Measurements from ENCODE around the gene YARS2.
A peak's percentile ranks its signal among the peaks of the same experiment; 100 is the strongest.

Gene YARS2

DNA sequence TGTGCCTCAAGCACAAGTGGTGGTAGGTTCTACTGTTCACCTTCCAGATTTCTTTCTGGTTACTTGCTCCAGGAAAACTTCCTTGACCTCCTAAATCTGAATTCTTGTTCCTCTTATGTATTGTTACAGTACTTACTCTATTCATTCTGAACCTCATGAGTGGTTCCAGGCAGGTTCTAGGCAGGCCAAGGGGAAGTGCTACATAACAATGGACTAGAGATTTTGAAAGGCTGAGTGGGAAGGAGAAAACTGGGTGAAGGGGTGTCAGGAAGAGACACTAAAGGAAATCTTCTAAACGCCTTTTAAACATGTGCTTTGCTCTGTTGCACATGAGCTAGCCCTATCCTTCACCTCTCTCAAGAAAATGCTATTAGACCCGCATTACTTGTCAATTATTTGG is 1.6 kb downstream of the YARS2 start:
- no peaks in the 10 kb centered on the region for H3F3A ChIP-seq (ENCODE audit: insufficient read depth, low read length)
- H3K9ac ChIP-seq (ENCODE audit: low read length): peak overlapping the region; percentile 83; the same call in 1 of the 2 replicates
- no peaks in the 10 kb centered on the region for H3K79me2 ChIP-seq (ENCODE audit: insufficient read depth, low read length)
- H3K4me1 ChIP-seq (ENCODE audit: insufficient read depth, low read length, severe bottlenecking): peaks cover 15% of the 10 kb centered on the region
- H3K27me3 ChIP-seq (ENCODE audit: insufficient read depth, low read length): no peaks in the 10 kb centered on the region
- H3K4me2 ChIP-seq (ENCODE audit: low read length): peak overlapping the region; percentile 95
- H3K9me3 ChIP-seq (ENCODE audit: low read length): no peaks in the 10 kb centered on the region
- H4K20me1 ChIP-seq (ENCODE audit: insufficient read depth, low read length): no peaks in the 10 kb centered on the region
- no peak overlapping the region for H2AFZ ChIP-seq (ENCODE audit: low read length)
- H3K36me3 ChIP-seq (ENCODE audit: insufficient read depth, low read length): peaks cover 49% of the 10 kb centered on the region
- H3K27ac ChIP-seq (ENCODE audit: low read depth, low read length, poor library complexity, severe bottlenecking): peak overlapping the region; percentile 20
- peak overlapping the region; percentile 81 for H3K4me3 ChIP-seq (ENCODE audit: low read depth, low read length, poor library complexity, severe bottlenecking)
- H3K9me2 ChIP-seq (ENCODE audit: low read depth, low read length): no peaks in the 10 kb centered on the region
- TF ChIP-seq EZH2 (IDR thresholded peaks at IDR 0.05; ENCODE audit: borderline replicate concordance, low read length): no peak
- TF ChIP-seq, protein P1, sequence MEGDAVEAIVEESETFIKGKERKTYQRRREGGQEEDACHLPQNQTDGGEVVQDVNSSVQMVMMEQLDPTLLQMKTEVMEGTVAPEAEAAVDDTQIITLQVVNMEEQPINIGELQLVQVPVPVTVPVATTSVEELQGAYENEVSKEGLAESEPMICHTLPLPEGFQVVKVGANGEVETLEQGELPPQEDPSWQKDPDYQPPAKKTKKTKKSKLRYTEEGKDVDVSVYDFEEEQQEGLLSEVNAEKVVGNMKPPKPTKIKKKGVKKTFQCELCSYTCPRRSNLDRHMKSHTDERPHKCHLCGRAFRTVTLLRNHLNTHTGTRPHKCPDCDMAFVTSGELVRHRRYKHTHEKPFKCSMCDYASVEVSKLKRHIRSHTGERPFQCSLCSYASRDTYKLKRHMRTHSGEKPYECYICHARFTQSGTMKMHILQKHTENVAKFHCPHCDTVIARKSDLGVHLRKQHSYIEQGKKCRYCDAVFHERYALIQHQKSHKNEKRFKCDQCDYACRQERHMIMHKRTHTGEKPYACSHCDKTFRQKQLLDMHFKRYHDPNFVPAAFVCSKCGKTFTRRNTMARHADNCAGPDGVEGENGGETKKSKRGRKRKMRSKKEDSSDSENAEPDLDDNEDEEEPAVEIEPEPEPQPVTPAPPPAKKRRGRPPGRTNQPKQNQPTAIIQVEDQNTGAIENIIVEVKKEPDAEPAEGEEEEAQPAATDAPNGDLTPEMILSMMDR (IDR thresholded peaks at IDR 0.05; ENCODE audit: low read length): no peak

DNA sequence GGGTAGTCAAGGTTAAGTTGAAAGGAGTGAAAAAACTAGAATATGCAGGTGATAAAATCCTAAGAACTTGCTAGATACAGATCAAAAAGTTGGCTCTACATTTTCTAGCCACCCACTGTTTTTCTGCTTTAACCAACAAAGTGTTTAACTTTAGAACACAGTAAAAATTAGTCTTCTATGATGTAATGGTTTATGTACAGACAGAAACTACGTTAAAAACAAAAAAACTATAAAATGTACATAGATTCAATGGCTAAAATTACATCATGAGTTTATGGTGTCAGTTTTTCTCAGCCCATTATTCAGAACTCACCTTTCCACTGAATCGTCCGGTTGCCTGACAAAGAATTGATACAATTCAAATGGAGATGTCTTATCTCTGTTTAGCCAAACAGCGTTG is 2.1 kb downstream of the YARS2 start:
- no peak for TF ChIP-seq EZH2 (IDR thresholded peaks at IDR 0.05; ENCODE audit: borderline replicate concordance, low read length)
- TF ChIP-seq, protein P1 (IDR thresholded peaks at IDR 0.05; ENCODE audit: low read length): no peak
- peak overlapping the region; percentile 81 for H3K4me3 ChIP-seq (ENCODE audit: low read depth, low read length, poor library complexity, severe bottlenecking)
- H3K27ac ChIP-seq (ENCODE audit: low read depth, low read length, poor library complexity, severe bottlenecking): no peak overlapping the region
- no peak overlapping the region for H2AFZ ChIP-seq (ENCODE audit: low read length)
- H3K9ac ChIP-seq (ENCODE audit: low read length): no peak overlapping the region
- no peaks in the 10 kb centered on the region for H4K20me1 ChIP-seq (ENCODE audit: insufficient read depth, low read length)
- no peaks in the 10 kb centered on the region for H3K79me2 ChIP-seq (ENCODE audit: insufficient read depth, low read length)
- H3K36me3 ChIP-seq (ENCODE audit: insufficient read depth, low read length): peaks cover 54% of the 10 kb centered on the region
- H3K27me3 ChIP-seq (ENCODE audit: insufficient read depth, low read length): no peaks in the 10 kb centered on the region
- no peaks in the 10 kb centered on the region for H3K9me3 ChIP-seq (ENCODE audit: low read length)
- peaks cover 15% of the 10 kb centered on the region for H3K4me1 ChIP-seq (ENCODE audit: insufficient read depth, low read length, severe bottlenecking)
- no peaks in the 10 kb centered on the region for H3F3A ChIP-seq (ENCODE audit: insufficient read depth, low read length)
- H3K9me2 ChIP-seq (ENCODE audit: low read depth, low read length): no peaks in the 10 kb centered on the region
- peak overlapping the region; percentile 95; the same call in 1 of the 2 replicates for H3K4me2 ChIP-seq (ENCODE audit: low read length)

DNA sequence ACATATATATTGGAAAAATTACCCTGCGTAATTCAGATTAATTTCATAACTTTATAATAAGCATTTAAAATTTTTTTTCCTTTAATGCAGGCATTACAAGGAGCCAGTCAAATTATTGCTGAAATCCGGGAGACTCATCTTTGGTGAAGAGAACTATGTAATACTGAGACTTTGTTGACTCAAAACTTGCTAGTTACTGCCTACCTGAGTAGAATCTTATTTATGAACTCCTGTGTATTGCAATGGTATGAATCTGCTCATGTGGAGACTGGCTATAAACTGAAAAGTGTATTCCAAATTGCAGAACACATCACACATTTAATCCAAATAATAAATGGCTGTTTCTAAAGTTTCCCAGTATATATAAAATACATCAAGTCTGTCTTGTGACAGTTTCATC is 12.4 kb downstream of the YARS2 start:
- Histone ChIP-seq H3F3A (ENCODE audit: insufficient read depth, low read length) (no peaks in the 10 kb centered on the region), H4K20me1 (ENCODE audit: insufficient read depth, low read length) (no peaks in the 10 kb centered on the region), H3K36me3 (ENCODE audit: insufficient read depth, low read length) (peaks cover 94% of the 10 kb centered on the region), H3K4me2 (ENCODE audit: low read length) (no peak overlapping the region), H3K9me3 (ENCODE audit: low read length) (no peaks in the 10 kb centered on the region), H3K27ac (ENCODE audit: low read depth, low read length, poor library complexity, severe bottlenecking) (no peak overlapping the region), H3K79me2 (ENCODE audit: insufficient read depth, low read length) (no peaks in the 10 kb centered on the region), H3K4me1 (ENCODE audit: insufficient read depth, low read length, severe bottlenecking) (no peaks in the 10 kb centered on the region), H3K9ac (ENCODE audit: low read length) (no peak overlapping the region), H2AFZ (ENCODE audit: low read length) (no peak overlapping the region), H3K4me3 (ENCODE audit: low read depth, low read length, poor library complexity, severe bottlenecking) (no peak overlapping the region), H3K27me3 (ENCODE audit: insufficient read depth, low read length) (no peaks in the 10 kb centered on the region), H3K9me2 (ENCODE audit: low read depth, low read length) (no peaks in the 10 kb centered on the region)
- TF ChIP-seq, protein P1 (IDR thresholded peaks at IDR 0.05; ENCODE audit: low read length): no peak
- TF ChIP-seq EZH2 (IDR thresholded peaks at IDR 0.05; ENCODE audit: borderline replicate concordance, low read length): no peak

All from OCI-LY1 (cell line).